HG03432 (cell line): ENCODE data around the gene KAT5.
A peak's percentile ranks its signal among the peaks of the same experiment; 100 is the strongest.
"Not testable (repeated sequence)": the region's sequence is repeated elsewhere in the genome, so short reads cannot be mapped to it uniquely, and the experiment has no call there.

Experiments
- ATAC-seq: cut with Tn5 transposase; IDR thresholded peaks from one replicate; pipeline ENCODE4 v1.9.1; 2021; ENCODE audit warnings: mild to moderate bottlenecking, moderate library complexity; ENCODE audit not compliant: unreplicated experiment

KAT5 gene

DNA sequence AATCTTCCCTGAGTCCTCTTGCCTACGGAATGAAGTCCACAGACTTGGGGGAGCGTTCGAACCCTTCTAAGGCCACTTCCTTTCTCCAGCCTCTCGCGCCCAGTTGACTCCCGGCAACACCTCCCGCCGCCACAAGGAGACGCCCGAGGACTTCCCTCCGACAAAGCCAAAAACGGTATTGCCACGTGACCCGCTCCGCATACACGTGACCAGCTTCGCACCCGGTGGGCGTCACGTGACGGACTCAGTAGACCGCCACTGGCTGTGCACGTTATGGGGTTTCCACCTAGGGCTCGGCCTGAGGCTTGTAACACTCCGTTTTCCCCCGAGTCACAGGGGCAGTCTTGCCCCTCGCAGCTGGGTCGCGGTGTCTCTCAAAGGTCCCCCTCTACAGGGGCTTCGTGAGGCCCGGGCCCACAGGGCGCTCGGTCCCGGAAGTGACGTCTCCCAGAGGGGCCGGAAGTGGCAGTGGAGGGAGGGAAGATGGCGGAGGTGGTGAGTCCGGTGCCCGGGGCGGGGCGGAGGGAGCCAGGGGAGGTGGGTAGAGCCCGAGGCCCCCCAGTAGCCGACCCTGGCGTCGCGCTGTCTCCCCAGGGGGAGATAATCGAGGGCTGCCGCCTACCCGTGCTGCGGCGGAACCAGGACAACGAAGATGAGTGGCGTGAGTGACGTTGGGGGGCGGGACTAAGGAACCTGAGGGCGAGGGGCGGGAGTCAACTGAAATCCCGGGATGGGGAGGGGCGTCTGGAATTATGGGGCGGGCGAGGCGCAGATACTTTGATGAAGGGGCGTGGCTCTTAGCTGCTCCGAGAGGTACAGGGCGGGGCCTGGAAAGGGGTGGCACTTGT is at the start of gene KAT5:
Gene KAT5 (plus strand): TSS at position 468 of the 848 bp plus-strand sequence. CDS start 16 bp downstream, at position 484.
- peak; percentile 86 for ATAC-seq

DNA sequence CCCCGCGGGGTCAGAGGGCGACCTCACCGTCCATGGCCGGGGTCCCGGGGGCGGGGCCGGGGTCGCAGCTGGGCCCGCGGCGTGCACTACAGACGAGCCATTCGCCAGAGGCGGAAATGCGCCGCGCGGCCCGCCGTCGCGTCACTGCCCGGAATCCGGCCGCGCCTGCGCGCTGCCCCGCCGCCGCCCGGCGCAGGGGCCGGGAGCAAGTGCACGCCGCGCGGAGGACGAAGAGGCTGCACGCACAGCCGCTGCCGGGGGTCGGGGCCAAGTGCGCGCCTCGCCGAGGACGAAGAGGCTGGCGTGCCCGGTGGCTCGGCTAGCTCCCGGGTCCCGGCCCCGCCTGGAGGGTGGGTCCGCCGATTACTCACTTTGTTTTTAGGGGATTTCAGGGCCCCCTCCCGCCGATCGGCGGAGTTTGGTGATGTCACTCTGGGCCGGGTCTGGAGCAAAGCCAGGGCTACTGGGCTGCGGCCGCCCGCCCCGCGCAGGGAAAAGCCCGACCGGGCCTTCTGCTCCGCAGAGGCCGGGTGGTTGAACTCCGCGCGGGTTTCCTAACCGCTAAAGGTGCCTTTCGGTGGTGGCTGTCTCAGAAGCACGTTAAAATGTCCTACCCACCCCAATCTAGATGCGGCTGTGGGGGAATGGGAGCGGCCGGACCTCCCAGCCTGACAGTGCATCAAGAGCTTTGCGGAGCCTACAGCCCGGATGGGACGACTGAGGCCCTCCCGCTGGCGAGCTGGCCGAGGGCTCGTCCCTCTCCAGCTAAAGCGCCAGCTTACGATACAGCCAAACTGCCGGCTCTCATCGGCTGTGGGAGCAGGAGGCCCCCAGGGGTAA is 49.0 kb upstream of the KAT5 start, which contains the start of gene RELA:
Gene RELA (minus strand): TSS at position 118 of the 840 bp plus-strand sequence. CDS start 84 bp downstream, at position 34.
- peak; percentile 87 for ATAC-seq

DNA sequence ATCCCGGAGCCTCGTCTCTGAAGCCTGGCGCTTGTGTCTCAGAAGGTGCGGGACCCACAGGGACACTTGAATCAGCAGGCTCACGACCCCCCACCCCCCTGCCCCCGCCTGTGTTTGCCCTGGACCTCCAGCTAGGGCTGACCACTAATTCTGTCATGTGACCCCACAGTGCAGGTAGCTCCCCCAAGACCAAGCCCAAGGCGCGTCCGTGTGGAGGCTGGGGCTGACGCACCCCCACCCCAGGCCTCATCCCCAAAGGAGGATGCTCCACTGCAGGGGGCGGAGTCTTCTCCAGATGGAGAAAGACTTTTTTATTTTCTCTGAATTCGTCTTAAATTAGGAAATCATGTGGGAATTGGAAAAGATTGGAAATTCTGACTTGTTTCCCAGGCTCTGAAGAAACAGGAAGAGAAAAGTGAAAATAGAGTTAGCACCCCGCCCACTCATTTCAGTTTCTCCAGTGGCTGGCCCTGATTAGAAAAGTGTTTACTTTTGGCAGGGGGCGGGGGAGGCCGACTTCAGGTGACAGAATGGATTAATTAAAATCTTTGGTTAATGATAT is 48.3 kb upstream of the KAT5 start:
- ATAC-seq = peak; percentile 13

DNA sequence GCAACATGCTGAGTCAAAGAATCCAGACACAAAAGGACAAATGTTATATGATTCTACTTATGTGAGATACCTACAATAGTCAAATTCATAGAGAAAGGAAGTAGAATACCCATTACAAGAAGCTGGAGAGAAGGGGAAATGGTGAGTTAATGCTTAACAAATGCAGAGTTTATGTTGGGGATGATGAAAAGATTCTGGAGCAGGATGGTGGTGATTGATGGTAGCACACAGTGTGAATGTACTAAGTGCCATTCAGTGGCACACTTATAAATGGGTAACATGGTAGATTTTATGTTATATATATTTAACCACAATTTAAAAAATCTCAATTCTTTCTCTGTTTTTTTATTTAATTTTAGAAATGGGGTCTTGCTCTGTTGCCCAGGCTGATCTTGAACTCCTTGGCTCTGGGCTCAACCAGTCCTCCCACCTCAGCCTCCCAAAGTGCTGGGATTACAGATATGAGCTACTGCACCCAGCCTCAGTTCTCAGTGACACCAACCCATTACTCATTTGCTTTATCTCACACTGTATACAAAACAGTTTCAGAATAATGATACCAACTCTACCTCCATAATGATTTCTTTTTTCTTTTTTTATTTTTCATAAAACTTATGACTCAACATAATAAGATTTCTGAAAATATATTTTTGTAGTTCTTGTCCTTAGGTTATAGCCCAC is 39.7 kb upstream of the KAT5 start:
- no peak for ATAC-seq

DNA sequence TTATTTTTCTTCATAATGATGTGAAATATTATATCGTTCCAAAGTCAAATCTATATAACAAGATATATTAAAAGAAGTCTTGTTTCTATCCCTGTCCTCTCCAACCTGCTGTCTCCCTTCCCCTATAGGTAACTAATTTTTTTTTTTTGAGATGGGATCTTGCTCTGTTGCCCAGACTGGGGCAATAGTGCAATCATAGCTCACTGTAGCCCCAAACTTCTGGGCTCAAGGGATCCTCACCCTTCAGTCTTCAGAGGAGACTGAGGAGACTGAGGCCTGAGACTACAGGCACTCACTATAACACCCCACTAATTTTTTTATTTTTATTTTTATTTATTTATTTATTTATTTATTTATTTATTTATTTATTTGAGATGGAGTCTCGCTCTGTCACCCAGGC is 39.1 kb upstream of the KAT5 start:
- no peak for ATAC-seq

DNA sequence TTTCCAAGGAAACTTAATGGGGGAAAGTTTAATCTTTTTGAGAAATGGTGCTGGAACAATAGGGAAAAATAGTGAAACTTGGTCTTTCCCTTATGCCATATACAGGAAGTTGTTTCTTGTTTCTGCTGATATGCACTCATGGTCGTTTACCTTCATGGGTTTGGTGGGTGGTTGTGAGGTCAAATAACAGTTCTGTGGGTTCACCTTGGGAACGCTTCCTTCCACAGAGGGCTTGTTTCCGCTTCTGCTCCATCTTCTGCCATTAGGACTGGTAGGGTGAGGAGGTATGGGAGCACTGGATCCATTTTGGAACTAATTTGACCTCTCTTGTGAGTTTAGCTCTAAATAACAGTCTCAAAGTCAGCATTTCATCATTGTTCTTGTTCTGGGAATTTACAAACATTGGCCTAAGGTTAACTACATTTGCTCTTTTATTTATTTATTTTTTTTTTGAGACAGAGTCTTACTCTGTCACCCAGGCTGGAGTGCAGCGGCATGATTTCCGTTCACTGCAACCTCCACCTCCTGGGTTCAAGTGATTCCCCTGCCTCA is 31.8 kb upstream of the KAT5 start:
- ATAC-seq = no peak

DNA sequence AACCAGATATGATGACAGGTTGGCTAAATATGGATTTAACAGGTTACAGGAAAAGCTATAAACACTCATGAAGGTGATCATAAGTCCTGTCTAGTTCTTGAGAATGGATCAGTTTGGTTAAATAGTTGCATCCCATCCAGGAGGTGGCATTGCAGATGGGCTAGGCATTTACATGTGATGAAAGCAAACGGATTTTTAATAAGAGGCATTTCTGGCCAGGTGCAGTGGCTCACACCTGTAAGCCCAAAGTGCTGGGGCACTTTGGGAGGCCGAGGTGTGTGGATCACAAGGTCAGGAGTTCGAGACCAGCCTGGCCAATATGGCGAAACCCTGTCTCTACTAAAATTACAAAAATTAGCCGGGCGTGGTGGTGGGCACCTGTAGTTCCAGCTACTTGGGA is 28.6 kb upstream of the KAT5 start:
- not testable (repeated sequence) for ATAC-seq

DNA sequence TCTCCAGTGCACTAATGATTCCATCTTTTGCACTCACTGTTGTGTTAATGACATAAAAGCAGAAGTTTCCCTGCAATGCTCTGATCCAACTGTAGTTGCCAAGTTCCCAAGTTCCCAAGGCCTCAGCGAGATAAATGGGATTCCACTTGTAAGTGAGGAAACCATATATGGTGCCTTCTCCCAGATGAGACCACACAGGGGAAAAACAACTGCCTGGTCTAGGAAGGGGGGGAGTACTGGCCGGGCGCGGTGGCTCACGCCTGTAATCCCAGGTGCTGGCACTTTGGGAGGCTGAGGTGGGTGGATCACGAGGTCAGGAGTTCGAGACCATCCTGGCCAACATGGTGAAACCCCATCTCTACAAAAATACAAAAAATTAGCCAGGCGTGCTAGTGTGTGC is 26.1 kb upstream of the KAT5 start:
- ATAC-seq = no peak

DNA sequence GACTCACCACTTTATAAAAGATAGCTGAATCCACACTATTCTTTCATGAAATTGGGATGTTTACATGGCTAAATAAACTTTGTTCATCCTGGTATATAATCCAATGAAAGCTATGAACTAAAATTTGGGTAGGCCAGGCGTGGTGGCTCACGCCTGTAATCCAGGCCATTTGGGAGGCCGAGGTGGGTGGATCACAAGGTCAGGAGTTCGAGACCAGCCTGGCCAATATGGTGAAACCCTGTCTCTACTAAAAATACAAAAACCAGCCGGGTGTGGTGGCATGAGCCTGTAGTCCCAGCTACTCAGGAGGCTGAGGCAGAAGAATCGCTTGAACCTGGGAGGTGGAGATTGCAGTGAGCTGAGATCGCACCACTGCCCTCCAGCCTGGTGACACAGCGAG is 20.2 kb upstream of the KAT5 start:
- ATAC-seq = not testable (repeated sequence)

DNA sequence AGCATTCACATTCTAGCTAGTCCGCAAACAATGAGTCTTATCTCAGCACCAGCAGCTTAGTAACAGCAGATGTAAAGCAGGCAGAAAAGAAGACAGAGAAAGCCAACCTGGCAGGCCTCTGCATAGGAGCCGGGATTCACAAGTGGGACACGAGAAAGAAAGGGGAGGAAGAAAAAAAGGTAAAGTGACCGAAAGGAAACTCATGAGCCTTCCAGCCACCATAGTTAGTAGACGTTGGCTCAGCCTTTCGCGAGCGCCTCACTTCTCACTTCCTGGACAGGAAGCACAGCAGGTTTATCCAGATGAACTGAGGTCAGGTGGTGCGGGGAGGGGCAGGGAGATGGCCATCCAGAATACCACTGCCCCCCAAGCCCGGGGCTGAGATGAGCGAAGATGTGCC is 19.7 kb upstream of the KAT5 start:
- no peak for ATAC-seq

DNA sequence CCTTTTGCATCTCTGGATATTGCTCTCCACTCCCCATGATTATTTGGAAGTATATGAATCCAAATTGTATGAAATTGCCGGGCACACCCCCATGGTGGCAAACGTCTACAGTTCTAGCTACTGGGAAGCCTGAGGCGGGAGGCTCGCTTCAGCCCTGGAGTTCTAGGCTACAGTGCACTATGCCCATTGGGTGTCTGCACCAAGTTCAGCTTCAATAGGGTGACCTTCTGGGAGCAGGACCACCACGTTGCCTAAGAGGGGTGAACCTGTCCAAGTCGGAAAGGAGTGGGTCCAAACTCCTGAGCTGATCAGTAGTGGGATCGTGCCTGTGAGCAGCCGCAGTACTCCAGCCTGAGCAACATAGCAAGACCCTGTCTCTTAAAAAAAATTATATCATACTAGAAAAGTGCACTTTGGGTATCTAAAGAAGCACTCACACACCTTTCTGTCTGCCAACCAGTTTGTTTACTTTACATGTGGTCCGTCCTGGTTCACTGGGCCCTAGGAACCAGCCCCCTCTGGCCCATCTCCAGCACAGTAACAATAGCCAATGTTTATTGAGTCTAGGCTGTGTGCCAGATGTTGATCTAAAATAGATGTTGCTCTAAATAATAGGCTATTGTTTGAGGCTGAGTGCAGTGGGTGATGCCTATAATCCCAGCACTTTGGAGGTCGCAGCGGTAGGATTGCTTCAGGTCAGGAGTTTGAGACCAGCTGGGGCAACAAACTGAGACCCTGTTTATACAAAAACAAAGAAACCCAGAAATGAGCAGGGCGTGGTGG is 16.4 kb upstream of the KAT5 start:
- no peak for ATAC-seq

DNA sequence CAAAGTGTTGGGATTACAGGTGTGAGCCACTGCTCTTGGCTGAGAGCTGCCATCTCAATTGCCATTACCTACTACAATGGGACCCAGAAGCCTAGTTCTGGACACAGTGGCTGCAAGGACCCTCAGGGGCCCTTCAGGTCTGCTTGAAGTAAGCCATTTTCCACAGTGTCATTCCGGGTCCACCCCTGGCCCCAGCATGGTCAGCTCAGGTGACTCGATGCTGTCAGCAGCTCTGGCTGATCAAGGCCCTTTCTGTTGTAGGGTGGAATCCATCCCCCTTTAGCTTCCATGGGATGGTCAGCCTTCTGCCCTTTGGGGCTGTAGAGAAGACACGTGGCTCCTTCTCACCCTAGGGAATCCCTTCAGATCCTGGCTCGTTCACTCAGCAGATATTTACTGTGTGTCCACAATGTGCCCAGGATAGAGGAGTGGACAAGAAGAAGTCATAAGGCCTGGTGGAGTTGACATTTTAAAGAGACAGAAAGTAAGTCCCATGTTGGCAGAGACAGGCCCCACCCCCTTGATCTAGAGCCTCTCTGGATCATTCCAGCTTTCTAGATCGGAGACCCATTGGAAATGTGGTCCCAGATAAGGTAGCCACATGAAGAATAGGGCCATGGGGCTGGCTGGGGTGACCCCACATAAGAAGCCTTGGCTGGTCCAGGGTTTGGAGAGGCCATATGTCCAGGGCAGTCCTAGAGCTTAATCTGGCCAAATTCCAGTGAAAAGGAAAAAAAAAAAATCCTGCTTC is 15.1 kb upstream of the KAT5 start:
- ATAC-seq = no peak

DNA sequence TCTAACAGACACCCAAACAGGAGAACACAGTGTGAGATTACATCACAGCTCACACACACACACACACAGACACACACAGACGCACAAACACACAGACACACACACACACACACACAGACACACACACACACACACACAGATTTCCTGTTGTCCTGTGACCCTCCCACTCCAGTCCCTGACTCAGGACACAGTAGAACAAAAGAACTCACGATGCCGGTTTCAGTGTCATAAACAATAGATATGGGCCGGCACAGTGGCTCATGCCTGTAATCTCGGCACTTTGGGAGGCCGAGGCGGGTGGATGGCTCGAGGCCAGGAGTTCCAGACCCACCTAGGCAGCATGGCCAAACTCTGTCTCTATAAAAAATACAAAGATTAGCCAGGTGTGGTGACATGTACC is 13.8 kb upstream of the KAT5 start:
- no peak for ATAC-seq

DNA sequence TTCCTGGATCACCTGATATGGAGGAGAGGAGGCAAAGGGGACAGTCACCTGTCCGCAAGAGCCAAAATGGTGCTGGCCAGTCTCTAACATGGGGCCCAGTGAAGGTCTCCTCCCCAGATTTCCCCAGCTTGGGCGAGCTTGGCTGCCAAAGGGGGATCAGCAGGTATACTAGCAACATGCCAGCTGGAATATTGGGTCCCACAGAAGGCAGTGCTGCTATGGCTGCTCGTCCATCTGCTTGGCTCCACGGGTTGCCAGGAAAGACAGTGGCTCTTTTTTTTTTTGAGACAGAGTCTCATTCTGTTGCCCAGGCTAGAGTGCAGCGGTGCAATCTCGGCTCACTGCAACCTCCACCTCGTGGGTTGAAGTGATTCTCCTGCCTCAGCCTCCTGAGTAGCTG is 12.7 kb upstream of the KAT5 start:
- no peak for ATAC-seq

DNA sequence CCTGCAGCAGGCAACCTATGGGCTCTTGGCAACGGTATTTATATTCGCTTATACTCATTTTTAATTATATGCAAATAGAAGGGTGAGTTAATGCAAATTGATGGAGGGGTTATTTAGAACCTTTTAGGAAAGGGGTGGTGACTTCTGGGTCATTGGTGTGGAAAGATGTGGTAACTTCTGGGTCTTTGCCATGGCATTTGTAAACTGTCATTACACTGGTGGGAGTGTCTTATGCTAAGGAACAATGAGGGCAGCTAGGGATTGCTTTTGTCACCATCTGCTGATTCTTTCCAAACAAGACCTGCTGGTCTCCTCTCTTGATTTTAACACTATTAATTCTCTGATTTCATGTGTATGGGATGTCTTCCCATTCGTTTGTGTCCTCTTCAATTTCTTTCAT is 11.7 kb upstream of the KAT5 start:
- ATAC-seq = no peak

DNA sequence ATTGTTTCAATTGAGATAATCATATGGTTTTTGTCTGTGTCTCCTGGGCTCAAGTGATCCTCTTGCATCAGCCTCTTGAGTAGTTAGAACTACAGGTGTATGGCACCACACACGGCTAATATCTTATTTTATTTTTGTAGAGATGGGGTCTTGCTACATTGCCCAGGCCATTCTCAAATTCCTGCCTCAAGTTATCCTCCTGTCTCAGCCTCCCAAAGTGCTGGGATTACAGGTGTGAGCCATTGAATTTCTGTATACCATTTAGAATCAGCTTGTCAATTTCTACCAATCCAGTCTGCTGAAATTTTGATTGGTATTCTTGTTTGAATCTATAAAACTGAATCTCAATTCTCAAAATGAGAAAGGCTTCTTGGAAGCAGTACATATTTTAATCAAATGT is 10.4 kb upstream of the KAT5 start:
- no peak for ATAC-seq

DNA sequence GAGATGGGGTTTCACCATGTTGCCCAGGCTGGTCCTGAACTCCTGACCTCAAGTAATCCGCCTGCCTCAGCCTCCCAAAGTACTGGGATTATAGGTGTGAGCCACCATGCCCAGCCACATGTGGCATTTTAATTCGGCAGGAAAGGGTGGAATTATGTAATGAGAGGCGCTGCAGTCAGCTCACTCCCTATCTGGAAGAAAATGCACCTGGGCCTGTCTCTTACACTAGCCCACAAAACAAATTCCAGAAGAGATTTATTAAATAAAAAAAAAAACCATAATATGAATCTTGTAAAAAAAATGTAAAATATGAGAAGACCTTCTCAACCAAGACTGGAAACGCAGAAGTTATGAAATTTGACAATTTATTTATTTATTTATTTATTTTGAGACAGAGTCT is 8.2 kb upstream of the KAT5 start:
- no peak for ATAC-seq

DNA sequence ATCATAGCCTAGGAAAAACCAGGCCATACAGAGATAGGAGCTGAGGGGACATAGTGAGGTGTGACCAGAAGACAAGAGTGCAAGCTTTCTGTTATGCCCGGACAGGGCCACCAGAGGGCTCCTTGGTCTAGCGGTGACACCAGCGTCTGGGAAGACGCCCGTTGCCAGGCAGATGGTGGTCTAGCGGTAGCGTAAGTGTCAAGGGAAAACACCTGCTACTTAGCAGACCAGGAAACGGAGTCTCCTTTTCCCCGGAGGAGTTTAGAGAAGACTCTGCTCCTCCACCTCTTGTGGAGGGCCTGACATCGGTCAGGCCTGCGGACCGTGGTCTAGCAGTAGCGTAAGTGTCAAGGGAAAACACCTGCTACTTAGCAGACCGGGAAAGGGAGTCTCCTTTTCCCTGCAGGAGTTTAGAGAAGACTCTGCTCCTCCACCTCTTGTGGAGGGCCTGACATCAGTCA is 5.7 kb upstream of the KAT5 start:
- ATAC-seq = not testable (repeated sequence)

DNA sequence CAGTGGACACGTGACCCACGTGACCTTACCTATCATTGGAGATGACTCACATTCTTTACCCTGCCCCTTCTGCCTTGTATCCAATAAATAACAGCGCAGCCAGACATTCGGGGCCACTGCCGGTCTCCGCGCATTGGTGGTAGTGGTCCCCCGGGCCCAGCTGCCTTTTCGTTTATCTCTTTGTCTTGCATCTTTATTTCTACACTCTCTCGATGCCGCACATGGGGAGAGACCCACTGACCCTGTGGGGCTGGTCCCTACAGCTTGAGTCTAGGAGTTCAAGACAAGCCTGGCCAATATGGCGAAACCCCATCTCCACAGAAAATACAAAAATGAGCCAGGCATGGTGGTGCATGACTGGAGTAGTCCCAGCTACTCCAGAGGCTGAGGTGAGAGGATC is 5.0 kb upstream of the KAT5 start:
- ATAC-seq = not testable (repeated sequence)
